Measurements from ENCODE around the gene CNTLN.

CNTLN gene

DNA sequence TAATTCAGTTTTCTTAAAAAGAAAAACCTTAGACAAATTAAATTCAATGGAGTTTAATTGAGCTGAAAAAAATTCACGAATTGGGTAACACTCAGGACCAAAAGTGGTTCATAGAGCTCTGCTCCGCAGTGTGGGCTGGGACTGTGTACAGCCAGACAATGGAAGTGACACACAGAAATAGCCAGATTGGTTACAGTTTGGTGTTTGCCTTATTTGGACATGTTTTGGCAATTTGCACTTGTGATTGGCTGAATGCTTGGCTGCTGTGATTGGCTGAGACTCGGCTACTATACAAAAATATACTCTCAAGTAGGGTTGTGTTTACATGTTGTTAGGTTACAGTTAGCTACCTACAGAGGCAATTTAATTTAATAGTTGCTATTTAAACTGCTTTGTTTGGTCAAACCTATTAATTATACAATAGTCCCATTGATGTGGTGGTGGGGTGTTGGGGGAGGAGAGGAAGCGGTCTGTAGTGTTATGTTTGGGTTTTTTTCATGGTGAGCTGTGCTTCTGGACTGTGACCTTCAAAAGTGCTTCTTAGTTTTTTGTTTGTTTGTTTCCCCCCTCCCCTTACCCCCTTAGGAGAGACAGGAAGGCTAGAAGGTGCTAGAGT, 95.2 kb downstream of the CNTLN start:
- Histone ChIP-seq H3K4me1 (ENCODE audit: insufficient read depth, low read length, severe bottlenecking) (no peaks in the 10 kb centered on the region), H3K36me3 (ENCODE audit: insufficient read depth, low read length) (no peaks in the 10 kb centered on the region), H2AFZ (ENCODE audit: low read length) (no peak overlapping the region), H4K20me1 (ENCODE audit: insufficient read depth, low read length) (no peaks in the 10 kb centered on the region), H3K27ac (ENCODE audit: low read depth, low read length, poor library complexity, severe bottlenecking) (no peak overlapping the region), H3K79me2 (ENCODE audit: insufficient read depth, low read length) (0 out of 2 replicates have a peak, but pooled peaks cover 4% of the 10 kb centered on the region), H3K4me3 (ENCODE audit: low read depth, low read length, poor library complexity, severe bottlenecking) (no peak overlapping the region), H3K9me2 (ENCODE audit: low read depth, low read length) (no peaks in the 10 kb centered on the region), H3K27me3 (ENCODE audit: insufficient read depth, low read length) (no peaks in the 10 kb centered on the region), H3K4me2 (ENCODE audit: low read length) (no peak overlapping the region), H3K9me3 (ENCODE audit: low read length) (no peaks in the 10 kb centered on the region), H3K9ac (ENCODE audit: low read length) (no peak overlapping the region), H3F3A (ENCODE audit: insufficient read depth, low read length) (no peaks in the 10 kb centered on the region)
- no peak for TF ChIP-seq CTCF (IDR thresholded peaks at IDR 0.05; ENCODE audit: low read length)
- TF ChIP-seq EZH2 (IDR thresholded peaks at IDR 0.05; ENCODE audit: borderline replicate concordance, low read length): no peak

DNA sequence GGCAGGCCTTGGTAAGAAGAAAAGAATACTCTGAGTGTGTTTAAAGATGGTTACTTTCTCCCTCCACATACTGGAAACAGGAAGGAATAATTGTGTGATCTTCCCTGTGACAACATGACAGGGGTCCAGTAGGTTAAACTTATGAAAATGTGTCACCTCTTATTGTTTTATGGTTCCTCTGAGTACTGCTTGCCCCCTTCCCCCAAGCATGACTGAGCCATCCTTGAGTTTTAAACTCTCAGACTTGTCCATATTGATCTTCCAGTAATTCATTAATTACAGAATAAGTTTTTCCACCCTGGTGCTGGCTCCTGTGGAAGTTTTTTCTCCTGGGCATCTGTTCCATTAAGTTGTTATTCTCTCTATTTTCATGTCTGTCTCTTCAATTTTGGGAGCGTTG, 95.8 kb downstream of the CNTLN start:
- no peaks in the 10 kb centered on the region for H3K36me3 ChIP-seq (ENCODE audit: insufficient read depth, low read length)
- H3K4me2 ChIP-seq (ENCODE audit: low read length): no peak overlapping the region
- no peaks in the 10 kb centered on the region for H3F3A ChIP-seq (ENCODE audit: insufficient read depth, low read length)
- H3K4me3 ChIP-seq (ENCODE audit: low read depth, low read length, poor library complexity, severe bottlenecking): no peak overlapping the region
- H2AFZ ChIP-seq (ENCODE audit: low read length): no peak overlapping the region
- TF ChIP-seq CTCF (IDR thresholded peaks at IDR 0.05; ENCODE audit: low read length): no peak
- TF ChIP-seq EZH2 (IDR thresholded peaks at IDR 0.05; ENCODE audit: borderline replicate concordance, low read length): no peak
- no peak overlapping the region for H3K9ac ChIP-seq (ENCODE audit: low read length)
- H3K27ac ChIP-seq (ENCODE audit: low read depth, low read length, poor library complexity, severe bottlenecking): no peak overlapping the region
- no peaks in the 10 kb centered on the region for H3K4me1 ChIP-seq (ENCODE audit: insufficient read depth, low read length, severe bottlenecking)
- no peaks in the 10 kb centered on the region for H3K9me3 ChIP-seq (ENCODE audit: low read length)
- no peaks in the 10 kb centered on the region for H3K27me3 ChIP-seq (ENCODE audit: insufficient read depth, low read length)
- H3K79me2 ChIP-seq (ENCODE audit: insufficient read depth, low read length): 0 out of 2 replicates have a peak, but pooled peaks cover 4% of the 10 kb centered on the region
- no peaks in the 10 kb centered on the region for H4K20me1 ChIP-seq (ENCODE audit: insufficient read depth, low read length)
- H3K9me2 ChIP-seq (ENCODE audit: low read depth, low read length): no peaks in the 10 kb centered on the region

GRCh38 chr9:17236147-17236546, 101.3 kb downstream of the CNTLN start:
- Histone ChIP-seq H3K79me2 (ENCODE audit: insufficient read depth, low read length) (0 out of 2 replicates have a peak, but pooled peaks cover 4% of the 10 kb centered on the region), H3K4me1 (ENCODE audit: insufficient read depth, low read length, severe bottlenecking) (no peaks in the 10 kb centered on the region), H3F3A (ENCODE audit: insufficient read depth, low read length) (no peaks in the 10 kb centered on the region), H2AFZ (ENCODE audit: low read length) (no peak overlapping the region), H4K20me1 (ENCODE audit: insufficient read depth, low read length) (no peaks in the 10 kb centered on the region), H3K9ac (ENCODE audit: low read length) (no peak overlapping the region), H3K9me3 (ENCODE audit: low read length) (no peaks in the 10 kb centered on the region), H3K27me3 (ENCODE audit: insufficient read depth, low read length) (no peaks in the 10 kb centered on the region), H3K27ac (ENCODE audit: low read depth, low read length, poor library complexity, severe bottlenecking) (no peak overlapping the region), H3K9me2 (ENCODE audit: low read depth, low read length) (no peaks in the 10 kb centered on the region), H3K4me2 (ENCODE audit: low read length) (no peak overlapping the region), H3K4me3 (ENCODE audit: low read depth, low read length, poor library complexity, severe bottlenecking) (no peak overlapping the region), H3K36me3 (ENCODE audit: insufficient read depth, low read length) (no peaks in the 10 kb centered on the region)
- TF ChIP-seq EZH2 (IDR thresholded peaks at IDR 0.05; ENCODE audit: borderline replicate concordance, low read length) (no peak), CTCF (IDR thresholded peaks at IDR 0.05; ENCODE audit: low read length) (no peak)

Measured in OCI-LY1 (cell line).